ENCODE results near the gene GOLGA6L10.
"Not testable (repeated sequence)": the region's sequence is repeated elsewhere in the genome, so short reads cannot be mapped to it uniquely, and the experiment has no call there.

Gene GOLGA6L10

DNA sequence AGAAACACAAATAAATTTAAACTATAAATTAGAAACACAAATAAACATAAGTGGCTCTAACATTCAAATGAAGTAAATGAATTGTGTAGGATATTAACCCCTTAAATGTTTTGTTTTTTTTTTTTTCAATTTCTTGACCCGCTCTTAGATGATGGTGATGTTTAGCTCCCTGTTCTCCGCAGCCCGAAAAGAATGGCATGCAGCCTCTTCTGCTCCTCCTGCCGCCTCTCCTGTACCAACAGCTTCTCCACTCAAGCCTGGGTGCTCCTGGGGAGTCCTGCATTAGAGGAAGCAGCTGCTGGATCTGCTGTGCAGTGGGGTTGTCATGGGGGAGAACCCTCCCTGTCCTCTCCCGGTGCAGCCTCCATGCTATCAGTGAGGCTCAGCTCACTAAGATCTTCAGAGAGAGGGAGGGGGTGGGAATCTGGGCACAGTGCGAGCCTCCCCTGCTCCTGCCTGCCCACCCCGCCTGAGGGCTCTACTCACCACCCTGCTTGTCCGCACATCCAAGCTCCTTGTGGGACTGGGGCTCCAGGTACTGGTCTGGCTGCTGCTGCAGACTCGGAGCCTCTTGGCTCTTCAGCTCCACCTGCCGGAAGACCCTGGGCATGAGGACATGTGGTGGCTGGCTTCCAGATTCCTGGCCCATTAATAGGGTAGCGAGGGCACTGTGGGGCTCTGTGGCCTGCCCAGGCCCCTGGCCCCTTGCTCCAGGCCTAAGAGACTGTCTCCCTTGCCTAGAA is 6.5 kb downstream of the GOLGA6L10 start:
- DNase-seq (ENCODE audit: low read depth in 2 of 2) = not testable (repeated sequence)

GRCh38 chr15:82338573-82338972 is 10.7 kb downstream of the GOLGA6L10 start:
- DNase-seq (ENCODE audit: low read depth in 2 of 2) = not testable (repeated sequence)

GRCh38 chr15:82338053-82338452 is 11.2 kb downstream of the GOLGA6L10 start:
- not testable (repeated sequence) for DNase-seq (ENCODE audit: low read depth in 2 of 2)

DNA sequence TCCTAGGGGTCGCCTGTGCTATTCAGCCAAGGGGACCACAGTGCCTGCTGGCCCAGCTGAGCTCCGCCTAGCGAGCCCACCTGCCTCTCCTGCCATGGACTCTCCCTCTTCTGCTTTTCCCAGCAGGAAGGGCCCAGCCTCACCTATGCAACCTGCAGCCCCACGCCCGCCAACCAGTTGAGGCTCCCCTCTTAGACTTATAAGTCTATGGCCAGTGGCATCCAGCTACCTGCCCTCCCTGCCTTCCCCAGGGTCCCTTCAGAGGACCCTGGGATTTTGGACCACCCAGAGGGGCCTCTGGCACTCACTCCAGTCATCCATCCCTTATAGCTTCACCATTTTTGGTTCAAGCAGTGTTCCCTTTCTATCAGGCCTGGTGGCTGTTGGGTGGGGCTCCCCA is 12.2 kb downstream of the GOLGA6L10 start:
- not testable (repeated sequence) for DNase-seq (ENCODE audit: low read depth in 2 of 2)

DNA sequence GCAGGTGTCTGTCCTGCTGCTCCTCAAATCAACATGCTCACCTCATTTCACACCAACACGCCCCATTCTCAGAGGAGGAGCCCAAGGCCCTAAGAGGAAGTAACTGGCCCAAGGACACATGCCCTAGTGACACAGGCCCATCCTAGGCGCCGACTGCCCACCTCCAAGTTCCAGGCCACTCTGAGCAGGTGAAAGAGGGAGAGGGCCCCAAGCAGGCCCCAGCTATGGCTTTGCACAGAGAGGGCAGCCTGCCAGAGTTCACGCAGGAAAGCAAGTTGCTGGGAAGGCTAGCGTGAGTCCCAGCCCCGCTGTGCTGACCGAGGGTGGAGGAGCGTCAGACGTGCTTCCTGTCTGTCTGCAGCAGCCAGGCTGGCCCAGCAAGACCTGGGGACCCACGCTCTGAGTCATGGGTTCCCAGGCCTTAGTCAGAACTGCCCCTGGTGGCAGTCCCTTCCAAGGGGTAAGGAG is 13.1 kb downstream of the GOLGA6L10 start:
- DNase-seq (ENCODE audit: low read depth in 2 of 2) = not testable (repeated sequence)

DNA sequence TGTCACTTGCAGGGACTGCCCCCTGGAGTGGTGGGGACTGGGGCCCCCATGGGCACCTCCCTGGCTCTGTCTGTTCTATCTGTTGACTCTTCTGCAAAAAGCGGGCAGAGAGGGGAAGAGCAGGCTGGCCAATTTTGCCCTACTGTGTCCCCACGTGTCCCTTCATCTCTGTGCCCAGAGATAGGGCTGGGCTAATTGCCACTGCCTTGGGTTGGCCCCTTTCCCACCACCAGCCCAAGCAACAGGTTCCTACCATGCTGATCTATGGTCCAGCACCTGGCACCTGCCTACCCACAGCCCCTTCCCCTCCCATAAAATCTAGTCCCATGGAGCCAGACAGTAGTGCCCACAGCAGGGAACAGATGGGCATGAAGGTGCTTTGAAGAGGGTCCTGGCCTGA is 14.3 kb downstream of the GOLGA6L10 start:
- not testable (repeated sequence) for DNase-seq (ENCODE audit: low read depth in 2 of 2)

- not testable (repeated sequence) for DNase-seq (ENCODE audit: low read depth in 2 of 2)
Measured at GRCh38 chr15:82334554-82334932, 14.7 kb downstream of the GOLGA6L10 start.

DNA sequence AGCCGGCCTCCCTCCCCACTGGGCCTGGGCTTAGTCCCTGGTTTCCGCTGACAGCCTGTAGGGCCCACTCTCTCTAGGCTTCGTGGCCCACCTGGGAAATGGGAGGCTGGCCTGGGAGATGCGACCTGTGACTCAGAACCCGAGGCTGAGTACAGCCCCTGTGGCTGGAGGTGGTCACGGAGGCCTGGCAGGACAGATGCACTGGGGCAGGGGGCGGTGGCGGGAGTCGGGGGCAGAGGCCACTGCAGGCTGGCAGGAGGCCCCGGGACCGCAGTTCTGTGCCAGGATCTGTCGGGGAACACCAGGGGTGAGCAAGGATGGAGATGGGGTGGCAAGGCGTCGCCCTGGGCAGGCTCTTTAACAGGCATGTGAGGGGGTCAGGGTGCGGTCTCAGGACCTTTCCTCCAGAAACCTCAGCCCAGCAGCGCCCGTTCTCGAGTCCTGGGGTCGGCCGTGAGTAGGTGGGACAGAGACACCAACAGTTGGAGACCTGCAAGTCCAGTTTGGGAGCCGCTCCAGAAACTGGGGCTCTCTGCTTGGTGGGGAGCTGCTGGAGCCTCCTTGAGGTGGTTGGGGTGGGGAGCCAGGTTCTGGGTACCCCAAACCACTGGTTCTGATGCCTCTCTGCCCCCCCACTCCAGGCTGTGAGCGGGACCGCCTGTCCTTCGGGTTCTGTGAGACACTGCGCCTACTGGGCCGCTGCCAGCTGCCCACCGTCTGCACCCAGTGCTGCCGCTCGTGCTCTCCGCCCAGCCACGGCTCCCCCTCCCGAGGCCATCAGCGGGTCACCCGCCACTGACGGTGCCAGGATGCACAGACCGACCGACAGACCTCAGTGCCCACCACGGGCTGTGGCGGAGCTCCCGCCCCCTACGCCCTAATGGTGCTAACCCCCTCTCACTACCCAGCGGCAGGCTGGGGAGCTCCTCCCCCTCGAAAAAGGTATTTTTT is 15.4 kb downstream of the GOLGA6L10 start:
- DNase-seq (ENCODE audit: low read depth in 2 of 2) = not testable (repeated sequence)

DNA sequence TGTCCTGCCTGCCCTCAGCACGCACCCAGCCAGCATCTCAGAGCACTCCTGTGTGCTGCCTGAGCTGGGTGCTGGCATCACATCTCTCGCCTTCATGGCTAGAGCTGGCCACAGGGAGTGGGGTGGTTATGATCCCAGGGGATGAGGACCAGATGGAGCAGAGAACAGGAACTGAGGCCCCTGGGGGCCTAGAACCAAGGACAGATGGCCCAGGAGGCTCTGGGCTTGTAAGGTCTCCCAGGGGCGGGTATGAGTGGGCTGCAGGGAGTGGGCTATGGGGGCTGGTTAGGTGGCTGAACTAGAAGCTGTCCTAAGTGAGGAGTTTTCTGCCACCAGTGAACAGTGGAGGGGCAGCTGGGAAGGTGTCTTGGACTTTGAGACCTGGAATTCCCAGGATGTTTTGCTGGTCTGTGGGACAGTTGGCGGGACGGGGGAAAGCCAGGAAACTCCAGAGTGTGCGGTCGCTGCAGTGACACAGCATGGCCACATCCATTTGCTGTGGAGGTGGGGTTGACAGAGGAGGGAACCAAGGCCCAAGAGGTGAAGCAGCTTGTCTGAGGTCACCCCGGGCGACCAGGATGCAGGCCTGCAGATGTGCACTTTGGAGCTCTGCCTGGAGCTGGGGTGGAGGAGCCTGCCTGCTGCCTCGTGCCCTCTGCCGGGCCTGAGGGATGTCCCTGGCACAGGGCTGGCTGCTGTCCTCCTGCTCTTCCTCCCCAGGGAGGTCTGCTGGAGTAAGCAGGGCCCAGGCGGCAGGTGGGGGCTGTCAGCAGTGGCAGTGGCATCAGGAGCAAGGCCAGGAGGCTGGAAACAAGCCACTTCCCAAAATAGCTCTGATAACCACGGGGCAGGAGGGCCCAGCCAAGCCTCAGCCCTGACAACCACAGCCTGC is 16.3 kb downstream of the GOLGA6L10 start:
- not testable (repeated sequence) for DNase-seq (ENCODE audit: low read depth in 2 of 2)

- DNase-seq (ENCODE audit: low read depth in 2 of 2) = not testable (repeated sequence)
Measured at GRCh38 chr15:82331576-82332304, 17.5 kb downstream of the GOLGA6L10 start.

DNA sequence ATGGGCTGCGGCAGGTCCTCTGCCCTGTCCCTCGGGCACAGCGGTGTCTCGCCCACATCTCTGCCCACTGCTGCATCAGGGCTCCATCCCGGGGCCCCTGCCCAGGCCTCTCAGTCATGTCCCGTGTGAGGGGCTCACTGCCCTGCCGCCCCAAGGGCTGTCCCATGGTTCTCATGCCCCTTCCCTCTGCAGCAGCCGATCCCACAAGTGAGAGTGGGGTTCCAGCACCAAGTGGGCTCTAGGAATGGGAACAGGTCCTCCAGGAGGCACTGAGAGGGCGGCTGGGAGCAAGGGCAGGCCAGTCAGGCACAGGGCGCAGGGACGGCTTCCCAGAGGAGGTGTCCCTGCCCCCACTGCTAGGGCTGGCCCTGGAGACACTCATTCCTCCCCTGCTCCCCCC is 18.4 kb downstream of the GOLGA6L10 start:
- not testable (repeated sequence) for DNase-seq (ENCODE audit: low read depth in 2 of 2)

DNA sequence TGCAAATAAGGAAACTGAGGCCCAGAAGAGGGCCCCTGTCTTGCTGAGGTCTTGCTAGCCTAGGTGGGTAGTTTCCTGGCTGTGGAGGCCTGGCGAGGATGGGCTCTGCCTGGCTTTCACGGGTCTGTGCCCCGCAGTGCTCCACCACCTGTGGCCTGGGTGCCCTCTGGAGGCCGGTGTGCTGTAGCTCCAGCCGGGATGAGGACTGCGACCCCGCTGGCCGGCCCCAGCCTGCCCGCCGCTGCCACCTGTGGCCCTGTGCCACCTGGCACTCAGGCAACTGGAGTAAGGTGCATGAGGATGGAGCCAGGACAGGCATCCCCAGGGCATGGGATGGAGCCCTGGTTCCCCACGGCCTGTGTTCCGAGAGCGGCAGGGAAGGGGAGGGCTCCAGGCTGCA is 20.2 kb downstream of the GOLGA6L10 start:
- DNase-seq (ENCODE audit: low read depth in 2 of 2) = not testable (repeated sequence)

GRCh38 chr15:82327372-82327771 is 21.9 kb downstream of the GOLGA6L10 start:
- DNase-seq (ENCODE audit: low read depth in 2 of 2) = not testable (repeated sequence)

GRCh38 chr15:82326896-82327295 is 22.4 kb downstream of the GOLGA6L10 start:
- DNase-seq (ENCODE audit: low read depth in 2 of 2) = not testable (repeated sequence)

DNA sequence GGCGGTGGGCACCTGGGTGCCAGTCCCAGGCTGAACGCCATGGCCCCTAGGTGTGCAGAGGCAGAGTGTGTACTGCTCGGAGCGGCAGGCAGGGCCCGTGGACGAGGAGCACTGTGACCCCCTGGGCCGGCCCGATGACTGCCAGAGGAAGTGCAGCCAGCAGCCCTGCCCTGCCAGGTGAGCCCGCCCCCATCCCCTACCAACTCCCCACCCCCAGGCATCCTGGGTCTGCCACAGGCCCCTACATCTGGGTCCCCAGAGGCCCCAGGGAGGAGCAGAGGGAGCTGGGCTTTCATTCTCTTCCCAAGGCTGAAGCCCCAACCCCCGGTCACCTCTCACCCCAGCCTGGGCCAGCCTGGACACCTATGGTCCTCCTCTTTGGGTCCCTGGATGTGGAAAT is 23.6 kb downstream of the GOLGA6L10 start:
- not testable (repeated sequence) for DNase-seq (ENCODE audit: low read depth in 2 of 2)

- not testable (repeated sequence) for DNase-seq (ENCODE audit: low read depth in 2 of 2)
Measured at GRCh38 chr15:82324831-82325230, 24.4 kb downstream of the GOLGA6L10 start.

GRCh38 chr15:82322488-82322887 is 26.8 kb downstream of the GOLGA6L10 start:
- not testable (repeated sequence) for DNase-seq (ENCODE audit: low read depth in 2 of 2)

GRCh38 chr15:82320861-82321260 is 28.4 kb downstream of the GOLGA6L10 start:
- DNase-seq (ENCODE audit: low read depth in 2 of 2) = not testable (repeated sequence)

DNA sequence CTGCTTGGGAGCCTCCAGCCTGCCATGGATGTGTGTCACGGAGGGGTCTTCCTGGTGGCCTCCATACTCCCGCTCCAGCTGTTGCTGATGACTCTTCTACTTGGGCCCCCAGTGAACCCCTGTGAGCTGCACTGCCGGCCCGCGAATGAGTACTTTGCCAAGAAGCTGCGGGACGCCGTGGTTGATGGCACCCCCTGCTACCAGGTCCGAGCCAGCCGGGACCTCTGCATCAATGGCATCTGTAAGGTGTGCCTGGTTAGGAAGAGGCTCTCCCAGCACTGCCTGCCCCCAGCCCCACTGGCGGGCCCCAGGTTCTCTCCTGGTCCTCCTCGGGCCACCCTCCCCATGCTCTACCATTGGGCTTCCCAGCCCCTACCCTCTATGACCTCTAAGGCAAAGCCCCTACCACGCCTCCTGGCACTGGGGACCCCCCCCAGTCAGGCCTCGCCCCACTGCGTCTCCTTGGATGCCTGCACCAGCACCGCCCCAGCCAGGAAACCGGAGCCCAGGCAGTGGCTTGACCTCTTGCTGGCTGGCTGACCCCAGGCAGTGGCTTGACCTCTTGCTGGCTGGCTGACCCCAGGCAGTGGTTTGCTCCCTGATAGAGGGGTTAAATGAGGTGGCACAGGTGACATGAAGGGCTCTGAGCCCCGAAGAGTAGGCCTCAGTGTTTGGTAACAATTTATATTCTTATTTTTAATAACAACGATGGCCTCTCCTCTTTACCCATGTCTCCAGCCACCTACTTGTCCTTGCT is 29.6 kb downstream of the GOLGA6L10 start:
- DNase-seq (ENCODE audit: low read depth in 2 of 2) = not testable (repeated sequence)

GRCh38 chr15:82318281-82318680 is 31.0 kb downstream of the GOLGA6L10 start:
- not testable (repeated sequence) for DNase-seq (ENCODE audit: low read depth in 2 of 2)
